Endothelial cell of umbilical vein (primary cell): ENCODE results near the gene IQCH. TPM values are rescaled to one million over a fixed set of nuclear protein-coding genes. Genes with fewer than 3 reads are reported as not detected.

Source experiments
- BruUV-seq: library from RNA; stranded (reverse); fragments of 400-500 nt; replicated peaks from 2 replicates; lab custom pipeline; 2021; lab: Mats Ljungman, UMichigan
- CTCF ChIA-PET: fragments of 300-600, 350-600 bp; sonication (Branson Sonifier 250); formaldehyde crosslinking; loops from one replicate; lab custom pipeline; 2021; ENCODE audit warnings: antibody characterized with exemption, inconsistent platforms; lab: Charles Lee
- POLR2A ChIA-PET: fragments of 300-600, 350-600 bp; sonication (Branson Sonifier 250); formaldehyde crosslinking; loops from one replicate; lab custom pipeline; 2021; ENCODE audit warnings: antibody characterized with exemption, inconsistent platforms; lab: Charles Lee
- DNase-seq: peaks from one replicate; pipeline ENCODE4 v3.0.0-alpha.2; 2011; ENCODE audit warnings: low read depth, low spot score
- FAIRE-seq: peaks from 2 replicates; lab custom pipeline; 2011; peaks lifted over from hg19 to GRCh38; lab: Jason Lieb, UNC
- H2AFZ ChIP-seq: 2 replicates; pipeline ENCODE4 v1.6.0; 2012; ENCODE audit warnings: low read depth, low read length, control low read depth, inconsistent platforms
- H3K27ac ChIP-seq: 2 replicates; pipeline ENCODE4 v1.5.1; 2011; ENCODE audit warnings: low read depth, mild to moderate bottlenecking, control low read depth, low read length, moderate library complexity; ENCODE audit not compliant: insufficient read depth
- H3K27me3 ChIP-seq, 2 experiments: 2 replicates each; pipeline versions ENCODE4 v1.6.0 to v1.6.1; 2011; ENCODE audit warnings: low read length in 2 of 2, mixed read lengths in 1 of 2; ENCODE audit not compliant: control insufficient read depth in 2 of 2, insufficient read depth in 2 of 2
- H3K36me3 ChIP-seq, 2 experiments: 2 replicates in 1 of 2; 3 replicates in 1 of 2; pipeline ENCODE4 v1.5.1; 2011; ENCODE audit warnings: low read length in 2 of 2, mild to moderate bottlenecking in 1 of 2, moderate library complexity in 1 of 2; ENCODE audit not compliant: control insufficient read depth in 2 of 2, insufficient read depth in 2 of 2; ENCODE audit errors: extremely low read depth in 1 of 2
- H3K4me1 ChIP-seq: 3 replicates; pipeline ENCODE4 v1.5.1; 2011; ENCODE audit warnings: mild to moderate bottlenecking, low read length; ENCODE audit not compliant: control insufficient read depth, insufficient read depth; ENCODE audit errors: extremely low read depth
- H3K4me2 ChIP-seq: 2 replicates; pipeline ENCODE4 v1.6.1; 2011; ENCODE audit warnings: low read length, control low read depth, mixed read lengths; ENCODE audit not compliant: insufficient read depth
- H3K4me3 ChIP-seq, 3 experiments: fragments of 200-600 bp in 1 of 3; sonication (generic), shearing (Covaris generic) in 1 of 3; replicated peaks in 1 of 3; 2 replicates each; pipeline ENCODE4 v1.5.1; 2011 to 2016; ENCODE audit warnings: control low read depth in 3 of 3, low read length in 3 of 3, mild to moderate bottlenecking in 2 of 3, inconsistent platforms in 1 of 3, low read depth in 1 of 3, moderate library complexity in 1 of 3; ENCODE audit not compliant: insufficient read depth in 1 of 3
- H3K79me2 ChIP-seq: 2 replicates; pipeline ENCODE4 v1.6.0; 2012; ENCODE audit warnings: low read length, inconsistent platforms; ENCODE audit not compliant: control insufficient read depth, insufficient read depth
- H3K9ac ChIP-seq: replicated peaks from 2 replicates; pipeline ENCODE3; 2011; ENCODE audit warnings: low read length, control low read depth; ENCODE audit not compliant: insufficient read depth; ENCODE audit errors: extremely low read depth
- H3K9me1 ChIP-seq: replicated peaks from 3 replicates; pipeline ENCODE4 v1.6.0; 2011; ENCODE audit warnings: mild to moderate bottlenecking, low read length; ENCODE audit not compliant: control insufficient read depth, insufficient read depth; ENCODE audit errors: extremely low read depth
- H3K9me3 ChIP-seq: replicated peaks from 2 replicates; pipeline ENCODE4 v1.5.1; 2012; ENCODE audit warnings: low read length, inconsistent platforms; ENCODE audit not compliant: control insufficient read depth, insufficient read depth
- H4K20me1 ChIP-seq: replicated peaks from 2 replicates; pipeline ENCODE3; 2011; ENCODE audit warnings: mild to moderate bottlenecking, low read length; ENCODE audit not compliant: control insufficient read depth, insufficient read depth; ENCODE audit errors: extremely low read depth
- CTCF ChIP-seq, 2 donors: IDR thresholded peaks; 1 replicate in 1 of 2; 2 replicates in 1 of 2; pipeline ENCODE4 v1.5.1; 2011; ENCODE audit warnings: low read length in 2 of 2, mild to moderate bottlenecking in 2 of 2, moderate library complexity in 2 of 2, control low read depth in 1 of 2, inconsistent platforms in 1 of 2, low read depth in 1 of 2; ENCODE audit not compliant: insufficient read depth in 1 of 2; ENCODE audit errors: extremely low read depth in 1 of 2
- EZH2 ChIP-seq: IDR thresholded peaks from 2 replicates; pipeline ENCODE4 v1.6.1; 2012; ENCODE audit warnings: borderline replicate concordance, low read depth, mild to moderate bottlenecking, moderate library complexity, low read length, inconsistent platforms; ENCODE audit not compliant: severe bottlenecking
- JUN ChIP-seq: IDR thresholded peaks from 2 replicates; pipeline ENCODE4 v1.6.1; 2011; ENCODE audit warnings: borderline replicate concordance, low read depth; ENCODE audit not compliant: insufficient read length, insufficient read depth
- MAX ChIP-seq: IDR thresholded peaks from 2 replicates; pipeline ENCODE4 v1.6.1; 2011; ENCODE audit not compliant: insufficient read depth, insufficient read length
- dilution Hi-C: fragments of 300-500 bp; cut with MboI; formaldehyde crosslinking; loops from one replicate; pipeline ENCODE4 v1.15.0; 2019; ENCODE audit warnings: low sequenced_read_pairs; ENCODE audit not compliant: extremely low pct_ligation_motif_present
- intact Hi-C: fragments of 100-400 bp; cut with micrococcal nuclease; formaldehyde crosslinking; loops from one replicate; pipeline ENCODE4 v1.10.0; 2022
- polyA plus RNA-seq, 4 experiments: library from polyadenylated mRNA; depleted of rRNA in 3 of 4; stranded (reverse) in 3 of 4; unstranded in 1 of 4; fragments of >200 nt; gene quantifications; 2 replicates each; pipeline versions ENCODE4 v1.2.1 to v1.2.3, GENCODE V29; 2011 to 2012; ENCODE audit warnings: missing spikeins in 1 of 4
- total RNA-seq: library from RNA; stranded (reverse); gene quantifications from 2 replicates; pipeline ENCODE4 v1.2.3, GENCODE V29; 2021

Gene IQCH
- total and polyA plus RNA-seq, 2 donors (not counting 3 experiments of a cell fraction or from before 2014, with no cell fraction given) = 0.29 to 0.51 TPM

- intact Hi-C loops = no loop called here
- BruUV-seq = no TSS peak
- Histone ChIP-seq H3K27ac (no peak overlapping the region), H4K20me1 (no peaks in the 10 kb centered on the region), H3K79me2 (peaks cover 4% of the 10 kb centered on the region), H3K9ac (no peak overlapping the region), H3K27me3 (no peaks in the 10 kb centered on the region), H3K9me1 (no peaks in the 10 kb centered on the region), H3K36me3 (peaks cover 11 to 16% of the 10 kb centered on the region in 2 experiments), H3K4me1 (no peaks in the 10 kb centered on the region), H2AFZ (no peak overlapping the region), H3K4me3 (no peak overlapping the region), H3K4me2 (no peak overlapping the region), H3K9me3 (no peaks in the 10 kb centered on the region)
- ChIA-PET POLR2A (no interaction called here), CTCF (no interaction called here)
- FAIRE-seq (no peak), DNase-seq (no peak)
- no peak for TF ChIP-seq EZH2
- dilution Hi-C loops = no loop called here
Observed at GRCh38 chr15:67232591-67232990, 22.0 kb upstream of the IQCH start.

GRCh38 chr15:67240235-67241131 lies 14.1 kb upstream of the IQCH start:
- H3K27me3 ChIP-seq = no peaks in the 10 kb centered on the region
- POLR2A ChIA-PET = no interaction called here

More at GRCh38 chr15:67240235-67241131, 14.1 kb upstream of the IQCH start:
- peak; percentile 16 for DNase-seq
- dilution Hi-C loops = no loop called here
- no TSS peak for BruUV-seq
- no peak overlapping the region for H2AFZ ChIP-seq
- no peaks in the 10 kb centered on the region for H3K36me3 ChIP-seq
- no peaks in the 10 kb centered on the region for H3K9me3 ChIP-seq
- no peak for FAIRE-seq
- H3K9ac ChIP-seq = no peak overlapping the region
- CTCF ChIA-PET = interaction anchor here (0.7 to 1.4 kb wide), 9 partner anchors 10 to 294 kb away, joined by 3 to 4 read pairs (median 3); partner anchors contain the start of genes AAGAB and IQCH
- H3K4me1 ChIP-seq = peaks cover 6% of the 10 kb centered on the region
- no peaks in the 10 kb centered on the region for H3K9me1 ChIP-seq
- no peak overlapping the region for H3K4me3 ChIP-seq
- H4K20me1 ChIP-seq = no peaks in the 10 kb centered on the region
- intact Hi-C loops = no loop called here
- no peak overlapping the region for H3K27ac ChIP-seq
- H3K4me2 ChIP-seq = no peak overlapping the region
- TF ChIP-seq MAX = no peak
- peak in 1 of 2 donors; percentile 10 for TF ChIP-seq CTCF (IDR thresholded peaks at IDR 0.05; ENCODE audit: extremely low read depth in 1 of 2, insufficient read depth in 1 of 2, low read depth in 1 of 2, low read length in 2 of 2)
- no peak for TF ChIP-seq JUN
- peaks cover 48% of the 10 kb centered on the region for H3K79me2 ChIP-seq
